ENCODE measurements around the gene IL6.
A peak's percentile ranks its signal among the peaks of the same experiment; 100 is the strongest.

Gene IL6

DNA sequence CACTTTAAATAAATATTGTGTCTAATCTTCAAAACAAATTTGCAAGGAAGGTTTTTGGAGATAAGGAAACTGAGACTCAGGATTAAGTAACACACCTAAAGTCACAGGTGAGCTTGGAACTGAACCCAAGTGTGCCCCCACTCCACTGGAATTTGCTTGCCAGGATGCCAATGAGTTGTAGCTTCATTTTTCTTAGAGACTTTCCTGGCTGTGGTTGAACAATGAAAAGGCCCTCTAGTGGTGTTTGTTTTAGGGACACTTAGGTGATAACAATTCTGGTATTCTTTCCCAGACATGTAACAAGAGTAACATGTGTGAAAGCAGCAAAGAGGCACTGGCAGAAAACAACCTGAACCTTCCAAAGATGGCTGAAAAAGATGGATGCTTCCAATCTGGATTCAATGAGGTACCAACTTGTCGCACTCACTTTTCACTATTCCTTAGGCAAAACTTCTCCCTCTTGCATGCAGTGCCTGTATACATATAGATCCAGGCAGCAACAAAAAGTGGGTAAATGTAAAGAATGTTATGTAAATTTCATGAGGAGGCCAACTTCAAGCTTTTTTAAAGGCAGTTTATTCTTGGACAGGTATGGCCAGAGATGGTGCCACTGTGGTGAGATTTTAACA lies 1.5 kb downstream of the IL6 start:
- no peak for FAIRE-seq
- no peak for TF ChIP-seq POLR2A (IDR thresholded peaks at IDR 0.05; ENCODE audit: low read depth, low read length)
- DNase-seq (ENCODE audit: insufficient read length, low spot score), result peak; percentile 36

DNA sequence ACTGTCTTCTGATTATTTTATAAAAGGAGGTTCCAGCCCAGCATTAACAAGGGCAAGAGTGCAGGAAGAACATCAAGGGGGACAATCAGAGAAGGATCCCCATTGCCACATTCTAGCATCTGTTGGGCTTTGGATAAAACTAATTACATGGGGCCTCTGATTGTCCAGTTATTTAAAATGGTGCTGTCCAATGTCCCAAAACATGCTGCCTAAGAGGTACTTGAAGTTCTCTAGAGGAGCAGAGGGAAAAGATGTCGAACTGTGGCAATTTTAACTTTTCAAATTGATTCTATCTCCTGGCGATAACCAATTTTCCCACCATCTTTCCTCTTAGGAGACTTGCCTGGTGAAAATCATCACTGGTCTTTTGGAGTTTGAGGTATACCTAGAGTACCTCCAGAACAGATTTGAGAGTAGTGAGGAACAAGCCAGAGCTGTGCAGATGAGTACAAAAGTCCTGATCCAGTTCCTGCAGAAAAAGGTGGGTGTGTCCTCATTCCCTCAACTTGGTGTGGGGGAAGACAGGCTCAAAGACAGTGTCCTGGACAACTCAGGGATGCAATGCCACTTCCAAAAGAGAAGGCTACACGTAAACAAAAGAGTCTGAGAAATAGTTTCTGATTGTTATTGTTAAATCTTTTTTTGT lies 2.3 kb downstream of the IL6 start:
- no peak for DNase-seq (ENCODE audit: insufficient read length, low spot score)
- no peak for FAIRE-seq
- no peak for TF ChIP-seq POLR2A (IDR thresholded peaks at IDR 0.05; ENCODE audit: low read depth, low read length)

DNA sequence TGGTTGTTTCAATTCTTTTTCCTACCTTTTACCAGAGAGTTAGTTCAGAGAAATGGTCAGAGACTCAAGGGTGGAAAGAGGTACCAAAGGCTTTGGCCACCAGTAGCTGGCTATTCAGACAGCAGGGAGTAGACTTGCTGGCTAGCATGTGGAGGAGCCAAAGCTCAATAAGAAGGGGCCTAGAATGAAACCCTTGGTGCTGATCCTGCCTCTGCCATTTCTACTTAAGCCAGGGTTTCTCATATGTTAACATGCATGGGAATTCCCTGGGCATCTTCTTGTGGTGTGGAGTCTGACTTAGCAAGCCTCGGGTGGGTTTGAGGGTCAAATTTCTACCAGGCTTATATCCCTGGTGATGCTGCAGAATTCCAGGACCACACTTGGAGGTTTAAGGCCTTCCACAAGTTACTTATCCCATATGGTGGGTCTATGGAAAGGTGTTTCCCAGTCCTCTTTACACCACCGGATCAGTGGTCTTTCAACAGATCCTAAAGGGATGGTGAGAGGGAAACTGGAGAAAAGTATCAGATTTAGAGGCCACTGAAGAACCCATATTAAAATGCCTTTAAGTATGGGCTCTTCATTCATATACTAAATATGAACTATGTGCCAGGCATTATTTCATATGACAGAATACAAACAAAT lies 3.2 kb downstream of the IL6 start:
- no peak for TF ChIP-seq POLR2A (IDR thresholded peaks at IDR 0.05; ENCODE audit: low read depth, low read length)
- no peak for FAIRE-seq

DNA sequence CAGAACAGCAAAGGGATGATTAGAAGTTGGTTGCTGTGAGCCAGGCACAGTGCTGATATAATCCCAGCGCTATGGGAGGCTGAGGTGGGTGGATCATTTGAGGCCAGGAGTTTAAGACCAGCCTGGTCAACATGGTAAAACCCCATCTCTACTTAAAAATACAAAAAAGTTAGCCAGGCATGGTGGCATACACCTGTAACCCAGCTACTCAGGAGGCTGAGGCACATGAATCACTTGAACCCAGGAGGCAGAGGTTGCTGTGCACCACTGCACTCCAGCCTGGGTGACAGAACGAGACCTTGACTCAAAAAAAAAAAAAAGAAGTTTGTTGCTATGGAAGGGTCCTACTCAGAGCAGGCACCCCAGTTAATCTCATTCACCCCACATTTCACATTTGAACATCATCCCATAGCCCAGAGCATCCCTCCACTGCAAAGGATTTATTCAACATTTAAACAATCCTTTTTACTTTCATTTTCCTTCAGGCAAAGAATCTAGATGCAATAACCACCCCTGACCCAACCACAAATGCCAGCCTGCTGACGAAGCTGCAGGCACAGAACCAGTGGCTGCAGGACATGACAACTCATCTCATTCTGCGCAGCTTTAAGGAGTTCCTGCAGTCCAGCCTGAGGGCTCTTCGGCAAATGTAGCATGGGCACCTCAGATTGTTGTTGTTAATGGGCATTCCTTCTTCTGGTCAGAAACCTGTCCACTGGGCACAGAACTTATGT lies 4.1 kb downstream of the IL6 start:
- peak; percentile 91 for FAIRE-seq
- TF ChIP-seq POLR2A (IDR thresholded peaks at IDR 0.05; ENCODE audit: low read depth, low read length), result no peak
- peak; percentile 76 for DNase-seq (ENCODE audit: insufficient read length, low spot score)

More for the DNA sequence above, 3.2 kb downstream of the IL6 start:
- DNase-seq (ENCODE audit: insufficient read length, low spot score), result no peak

DNA sequence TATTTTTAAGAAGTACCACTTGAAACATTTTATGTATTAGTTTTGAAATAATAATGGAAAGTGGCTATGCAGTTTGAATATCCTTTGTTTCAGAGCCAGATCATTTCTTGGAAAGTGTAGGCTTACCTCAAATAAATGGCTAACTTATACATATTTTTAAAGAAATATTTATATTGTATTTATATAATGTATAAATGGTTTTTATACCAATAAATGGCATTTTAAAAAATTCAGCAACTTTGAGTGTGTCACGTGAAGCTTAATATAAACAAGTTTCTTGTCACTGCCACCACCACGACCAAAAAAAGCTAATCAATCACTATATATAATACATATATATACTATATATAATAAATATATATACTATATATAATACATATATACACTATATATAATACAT lies 4.8 kb downstream of the IL6 start:
- DNase-seq (ENCODE audit: insufficient read length, low spot score) (no peak), FAIRE-seq (no peak)
- TF ChIP-seq POLR2A (IDR thresholded peaks at IDR 0.05; ENCODE audit: low read depth, low read length), result no peak

DNA sequence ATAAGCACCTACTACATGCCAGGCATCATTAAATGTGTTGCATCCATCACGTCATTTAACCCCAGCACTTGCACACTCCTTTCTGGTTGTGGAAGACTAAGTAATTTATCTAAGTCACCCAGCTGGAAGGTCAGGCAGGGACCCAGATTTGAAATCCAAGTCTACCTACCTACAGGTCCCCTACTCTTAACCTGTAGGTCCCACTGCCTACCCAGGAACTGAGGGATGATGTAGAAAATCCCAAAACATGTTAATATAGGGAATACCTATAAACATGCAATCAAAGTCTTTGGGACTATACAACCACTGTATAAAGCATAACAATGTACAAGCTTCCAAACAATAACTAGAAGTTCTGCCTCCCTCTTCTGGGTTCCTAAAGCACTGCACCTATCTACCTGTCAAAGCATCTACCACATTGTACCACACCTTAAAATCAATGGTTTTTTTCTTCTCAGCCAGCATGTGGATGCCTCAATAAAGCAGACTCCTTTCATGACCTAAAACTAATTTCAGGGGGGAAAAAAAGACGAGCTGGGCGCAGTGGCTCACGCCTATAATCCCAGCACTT lies 5.6 kb downstream of the IL6 start:
- no peak for DNase-seq (ENCODE audit: insufficient read length, low spot score)
- FAIRE-seq, result no peak
- no peak for TF ChIP-seq POLR2A (IDR thresholded peaks at IDR 0.05; ENCODE audit: low read depth, low read length)

DNA sequence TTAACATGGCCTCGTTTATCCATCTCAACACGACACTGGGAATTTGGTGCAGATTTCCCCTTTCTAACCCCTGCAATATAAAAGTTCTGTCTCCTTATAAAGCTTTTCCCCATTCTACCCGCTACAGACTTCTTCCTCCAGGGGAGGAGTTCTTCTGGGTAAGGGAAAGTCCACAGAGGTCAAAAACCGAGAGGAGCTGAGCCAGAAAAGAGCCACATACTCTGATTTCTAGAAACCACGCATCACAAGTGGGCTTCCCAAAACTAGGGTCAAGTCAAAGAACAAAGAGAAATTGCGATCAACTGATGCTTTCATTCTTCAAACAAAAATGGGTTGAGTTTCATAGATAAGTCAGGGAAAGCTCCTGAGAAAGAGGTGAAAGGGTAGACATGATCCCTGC lies 6.8 kb downstream of the IL6 start:
- FAIRE-seq, result no peak
- no peak for TF ChIP-seq POLR2A (IDR thresholded peaks at IDR 0.05; ENCODE audit: low read depth, low read length)
- no peak for DNase-seq (ENCODE audit: insufficient read length, low spot score)

DNA sequence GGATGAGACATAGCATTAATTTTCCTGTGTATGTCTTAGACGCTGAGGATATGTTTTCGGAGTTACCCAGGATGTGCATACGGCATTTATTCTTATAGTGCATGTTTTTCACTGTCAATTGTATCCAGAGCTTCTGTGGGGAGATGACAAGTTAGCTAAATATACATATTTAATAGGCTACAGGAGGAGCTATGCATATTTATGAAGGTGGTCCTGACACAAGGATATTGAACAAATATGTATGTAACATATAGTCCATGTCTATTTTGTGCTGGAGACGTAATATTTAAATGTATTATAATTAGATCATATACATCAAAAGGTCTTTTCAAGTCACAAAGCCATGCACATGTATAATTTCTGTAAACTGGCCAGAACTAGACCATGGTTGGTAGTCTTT lies 16.0 kb downstream of the IL6 start:
- no peak for DNase-seq (ENCODE audit: insufficient read length, low spot score)
- FAIRE-seq, result peak; percentile 61

DNA sequence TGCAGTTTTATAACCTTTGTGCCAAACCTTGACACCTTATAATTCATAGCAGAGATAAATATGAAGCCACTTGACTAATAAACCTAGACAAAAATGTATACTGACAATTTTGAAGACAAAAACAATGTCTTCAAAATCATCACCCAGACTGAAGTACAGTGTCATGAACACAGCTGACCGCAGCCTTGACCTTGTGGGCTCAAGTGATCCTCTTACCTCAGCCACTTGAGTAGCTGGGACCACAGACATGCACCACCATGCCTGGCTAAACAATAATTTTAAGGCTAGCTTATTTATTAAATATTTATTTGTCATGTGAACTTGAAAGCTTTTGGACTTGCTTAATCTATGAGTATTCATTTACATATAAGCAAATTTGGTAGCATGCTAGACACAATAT lies 24.3 kb downstream of the IL6 start:
- TF ChIP-seq POLR2A (IDR thresholded peaks at IDR 0.05; ENCODE audit: low read depth, low read length), result no peak
- DNase-seq (ENCODE audit: insufficient read length, low spot score), result no peak
- no peak for FAIRE-seq

More for the DNA sequence above, 16.0 kb downstream of the IL6 start:
- no peak for TF ChIP-seq POLR2A (IDR thresholded peaks at IDR 0.05; ENCODE audit: low read depth, low read length)

DNA sequence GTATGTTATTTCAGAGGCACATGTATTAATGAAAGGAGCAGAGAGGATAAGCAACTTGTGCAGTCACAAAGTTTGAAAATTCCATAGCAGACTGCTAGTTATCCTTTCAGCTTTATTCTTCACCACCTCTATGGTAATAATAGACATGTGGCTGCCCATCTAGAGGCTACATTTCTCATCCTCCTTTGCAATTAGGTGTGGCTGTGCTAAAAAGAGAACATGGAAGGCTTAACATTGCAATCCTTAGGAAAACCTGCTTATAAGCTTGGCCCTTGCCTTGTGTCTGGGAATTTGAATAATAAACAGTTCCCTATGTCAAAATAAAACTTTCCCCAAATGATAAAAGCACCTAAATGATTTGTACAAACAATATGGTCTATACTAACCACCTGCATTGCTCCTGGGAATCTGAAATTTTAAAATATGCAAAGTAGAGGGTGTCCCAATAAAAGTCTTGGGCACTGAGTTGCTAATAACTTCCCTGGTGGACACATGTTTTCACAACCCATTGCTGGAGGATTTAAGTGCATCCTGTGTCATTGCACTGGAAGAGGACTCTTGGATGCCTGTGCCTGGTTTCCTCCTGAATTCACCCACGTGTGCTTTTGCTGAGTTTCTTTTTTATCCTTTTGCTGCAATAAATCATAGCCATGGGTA lies 30.5 kb downstream of the IL6 start:
- FAIRE-seq (no peak), DNase-seq (ENCODE audit: insufficient read length, low spot score) (no peak)
- TF ChIP-seq POLR2A (IDR thresholded peaks at IDR 0.05; ENCODE audit: low read depth, low read length), result no peak

DNA sequence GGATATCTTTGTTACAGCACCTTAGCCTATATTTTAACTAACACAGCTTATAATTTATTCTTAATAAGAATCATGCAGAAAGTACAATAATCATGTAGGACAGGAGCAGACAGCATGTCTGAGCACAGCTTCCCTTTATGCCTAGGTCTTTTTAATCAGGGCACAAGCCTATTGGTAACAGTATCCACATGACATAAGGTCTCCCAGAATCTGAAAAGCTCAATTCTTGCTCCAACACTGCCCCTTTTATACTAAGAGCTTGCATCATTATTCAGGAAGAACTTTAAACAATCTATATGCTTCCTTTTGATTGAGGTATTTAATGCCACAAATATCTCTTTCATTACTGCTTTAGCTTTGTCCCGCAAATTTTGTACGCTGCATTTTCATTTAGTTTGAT lies 31.6 kb downstream of the IL6 start:
- no peak for TF ChIP-seq POLR2A (IDR thresholded peaks at IDR 0.05; ENCODE audit: low read depth, low read length)
- FAIRE-seq (no peak), DNase-seq (ENCODE audit: insufficient read length, low spot score) (no peak)

DNA sequence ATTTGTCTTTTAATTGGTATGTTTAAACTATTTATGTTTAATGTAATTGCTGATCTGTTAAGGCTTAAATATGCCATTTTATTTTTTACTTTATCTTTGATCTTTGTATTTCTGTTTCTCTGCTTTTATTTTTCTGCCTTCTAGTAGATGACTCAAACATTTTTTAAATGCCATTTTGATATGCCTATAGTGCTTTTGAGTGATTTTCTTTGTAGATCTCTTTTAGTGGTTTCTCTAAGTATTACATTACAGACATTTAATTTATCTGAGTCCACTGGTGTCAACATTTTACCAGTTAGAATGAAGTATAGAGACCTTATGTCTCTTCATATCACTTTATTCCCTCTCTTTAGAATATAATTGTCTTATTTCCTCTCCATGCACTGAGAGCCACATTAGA lies 32.7 kb downstream of the IL6 start:
- no peak for TF ChIP-seq POLR2A (IDR thresholded peaks at IDR 0.05; ENCODE audit: low read depth, low read length)
- no peak for FAIRE-seq
- no peak for DNase-seq (ENCODE audit: insufficient read length, low spot score)

DNA sequence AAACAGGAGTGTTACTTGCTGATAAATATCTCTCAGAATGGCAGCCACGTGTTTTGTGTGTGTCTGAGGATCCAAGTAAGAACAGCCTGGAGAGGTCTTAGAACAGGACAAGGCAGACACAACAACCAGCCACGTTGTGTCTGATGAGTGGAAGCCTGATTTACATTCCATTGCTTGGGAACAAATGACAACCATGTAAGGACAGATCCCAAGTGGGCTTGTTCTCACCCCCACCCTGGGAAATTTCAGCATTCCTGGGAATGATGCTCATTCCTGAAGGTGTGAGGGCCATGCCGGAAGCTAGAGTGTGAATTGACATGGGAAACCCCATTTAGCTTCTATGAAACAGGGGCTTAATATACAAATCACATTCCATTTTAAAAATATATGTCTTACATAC lies 35.9 kb downstream of the IL6 start:
- FAIRE-seq, result no peak
- DNase-seq (ENCODE audit: insufficient read length, low spot score), result no peak
- TF ChIP-seq POLR2A (IDR thresholded peaks at IDR 0.05; ENCODE audit: low read depth, low read length), result no peak

DNA sequence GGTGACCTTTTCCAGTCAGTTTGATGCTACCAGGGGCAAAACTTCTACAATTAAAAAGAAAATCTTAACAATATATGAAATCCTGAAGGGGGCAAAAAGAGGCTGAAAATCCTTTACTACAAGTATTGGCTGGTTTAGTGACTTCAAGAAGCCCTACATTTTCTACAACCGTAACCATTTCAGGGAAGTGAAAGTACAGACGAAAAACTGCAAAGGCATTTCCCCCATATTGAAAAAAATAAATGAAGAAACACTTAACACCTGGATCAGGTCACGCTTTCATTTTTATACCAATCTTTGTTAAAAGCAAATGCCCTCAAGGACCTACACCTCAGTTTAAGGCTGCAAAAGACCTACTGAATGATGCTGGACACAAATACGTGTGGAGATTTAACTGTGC lies 38.6 kb downstream of the IL6 start:
- TF ChIP-seq POLR2A (IDR thresholded peaks at IDR 0.05; ENCODE audit: low read depth, low read length), result no peak
- DNase-seq (ENCODE audit: insufficient read length, low spot score) (no peak), FAIRE-seq (no peak)
